SK-N-MC (cell line): ENCODE data around the gene FSTL4.

Experiments
- DNase-seq: peaks from one replicate; pipeline ENCODE4 v3.0.0-alpha.2; 2011; ENCODE audit warnings: low read depth, low spot score
- H3K27ac ChIP-seq: fragments of 200-600 bp; sonication (generic); 2 replicates; pipeline ENCODE4 v1.5.1; 2016; ENCODE audit warnings: mixed run types
- H3K36me3 ChIP-seq: fragments of 200-600 bp; sonication (generic); 2 replicates; pipeline ENCODE4 v1.6.1; 2017; ENCODE audit warnings: antibody characterized with exemption, low read length, mixed read lengths; ENCODE audit not compliant: insufficient read depth
- H3K4me3 ChIP-seq: fragments of 200-600 bp; sonication (generic); 2 replicates; pipeline ENCODE4 v1.5.1; 2016
- H3K9ac ChIP-seq: fragments of 200-600 bp; sonication (generic); 2 replicates; pipeline ENCODE4 v1.8.0; 2017; ENCODE audit warnings: mixed run types, mixed read lengths; ENCODE audit not compliant: insufficient read length
- H3K9me3 ChIP-seq: fragments of 200-600 bp; sonication (generic); 2 replicates; pipeline ENCODE4 v1.6.1; 2017; ENCODE audit warnings: low read depth, mild to moderate bottlenecking, antibody characterized with exemption, low read length, moderate library complexity, mixed read lengths
- EZH2 ChIP-seq: fragments of 200-600 bp; sonication (generic); IDR thresholded peaks from one replicate; pipeline ENCODE4 v1.6.1; 2017; ENCODE audit warnings: antibody characterized with exemption
- FOXP2 ChIP-seq: optimal IDR thresholded peaks from 2 replicates; pipeline ENCODE3; 2011; ENCODE audit warnings: mild to moderate bottlenecking, moderate library complexity; ENCODE audit not compliant: insufficient read depth; ENCODE audit errors: extremely low read length, control extremely low read depth
- POLR2AphosphoS5 ChIP-seq: IDR thresholded peaks from 2 replicates; pipeline ENCODE4 v1.6.1; 2012; ENCODE audit warnings: mild to moderate bottlenecking, low read depth, low read length, borderline replicate concordance

The FSTL4 gene

DNA sequence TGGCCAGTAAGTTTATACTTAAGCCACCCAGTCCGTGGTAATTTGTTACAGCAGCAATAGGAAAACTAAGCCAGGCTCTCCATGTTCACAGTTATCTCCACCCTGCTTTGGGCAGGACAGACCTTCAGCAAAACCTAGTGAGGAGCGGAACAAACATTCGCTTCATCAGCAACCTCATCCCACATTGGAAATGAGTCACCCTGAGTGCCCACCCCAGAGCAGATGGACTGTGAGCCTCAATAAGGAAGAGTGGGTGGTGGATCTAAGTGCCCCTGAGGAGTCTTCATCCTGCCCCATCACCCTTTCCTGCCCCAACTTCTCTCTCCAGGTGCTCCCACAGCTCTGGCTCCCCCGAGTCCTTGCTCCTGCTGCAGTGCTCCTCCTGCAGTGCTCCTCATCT, 78.8 kb downstream of the FSTL4 start:
- DNase-seq = no peak
- H3K27ac ChIP-seq = no peak overlapping the region
- H3K9ac ChIP-seq = no peak overlapping the region
- TF ChIP-seq POLR2AphosphoS5 = no peak
- no peak for TF ChIP-seq EZH2
- TF ChIP-seq FOXP2 = no peak
- H3K4me3 ChIP-seq = no peak overlapping the region
- H3K36me3 ChIP-seq = no peaks in the 10 kb centered on the region
- H3K9me3 ChIP-seq = no peaks in the 10 kb centered on the region

DNA sequence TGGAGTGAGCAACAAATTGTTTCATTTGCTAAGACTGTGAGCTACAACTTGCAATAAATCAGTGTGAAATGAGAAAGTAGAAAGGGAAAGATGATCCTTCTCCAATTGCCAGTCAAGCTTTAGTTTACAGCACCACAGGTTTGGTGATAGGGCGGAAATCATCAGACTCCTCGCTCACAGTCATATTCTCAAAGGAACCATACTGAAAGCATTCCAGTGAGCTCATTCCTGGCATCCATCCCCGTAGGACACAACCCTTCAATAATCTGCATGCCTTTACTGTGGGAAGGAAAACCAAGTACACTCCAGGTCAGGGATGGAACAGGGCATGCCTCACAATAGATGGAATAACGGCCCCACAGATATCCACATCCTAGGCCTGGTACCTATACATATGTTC, 80.7 kb downstream of the FSTL4 start:
- TF ChIP-seq EZH2 (no peak), POLR2AphosphoS5 (no peak), FOXP2 (no peak)
- Histone ChIP-seq H3K4me3 (no peak overlapping the region), H3K9ac (no peak overlapping the region), H3K27ac (no peak overlapping the region), H3K9me3 (no peaks in the 10 kb centered on the region), H3K36me3 (no peaks in the 10 kb centered on the region)
- no peak for DNase-seq

DNA sequence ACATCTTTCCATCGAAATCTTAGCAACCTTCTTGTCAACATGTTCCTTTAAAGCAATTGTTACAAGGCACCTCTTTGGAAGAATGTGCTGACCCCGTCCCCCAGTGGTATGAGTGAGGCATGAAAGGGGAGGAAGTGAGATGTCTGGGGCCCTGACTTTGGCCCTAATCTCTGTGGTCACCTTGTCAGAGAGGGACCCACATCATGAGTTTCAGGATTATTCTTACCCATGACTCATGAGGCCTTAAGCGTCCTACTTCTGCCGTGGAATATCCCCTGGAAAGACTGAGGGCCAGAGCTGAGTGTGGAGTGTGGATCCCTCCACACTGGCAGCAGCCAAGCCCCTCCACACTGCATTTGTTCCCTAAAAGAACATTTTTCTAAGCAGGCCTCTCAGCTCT, 81.2 kb downstream of the FSTL4 start:
- no peak for DNase-seq
- no peak for TF ChIP-seq EZH2
- TF ChIP-seq FOXP2 = no peak
- TF ChIP-seq POLR2AphosphoS5 = no peak
- H3K9me3 ChIP-seq = no peaks in the 10 kb centered on the region

DNA sequence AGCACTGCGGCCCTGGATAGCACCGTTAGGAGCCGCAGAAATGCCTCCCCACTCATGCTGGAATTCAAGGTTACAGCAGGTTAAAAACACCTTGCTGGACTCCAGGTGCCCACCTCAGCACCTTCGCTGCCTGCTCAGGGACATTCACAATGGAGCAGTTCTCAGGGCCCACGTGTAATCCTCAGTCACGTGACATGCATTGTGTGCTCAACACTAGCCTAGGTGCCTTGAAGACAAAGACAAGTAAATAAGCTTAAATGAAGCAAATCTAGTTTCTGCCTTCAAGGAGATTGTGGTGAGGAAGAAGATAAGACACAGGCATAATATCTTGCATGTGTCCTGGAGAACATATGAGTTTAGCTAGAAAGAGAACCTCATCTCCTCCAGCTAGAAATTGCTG, 82.1 kb downstream of the FSTL4 start:
- no peak for DNase-seq
- H3K36me3 ChIP-seq = no peaks in the 10 kb centered on the region
- no peak overlapping the region for H3K4me3 ChIP-seq
- H3K9me3 ChIP-seq = no peaks in the 10 kb centered on the region
- H3K9ac ChIP-seq = no peak overlapping the region
- H3K27ac ChIP-seq = no peak overlapping the region
- TF ChIP-seq POLR2AphosphoS5 (no peak), FOXP2 (no peak), EZH2 (no peak)

More for the DNA sequence above, 81.2 kb downstream of the FSTL4 start:
- Histone ChIP-seq H3K4me3 (no peak overlapping the region), H3K36me3 (no peaks in the 10 kb centered on the region), H3K27ac (no peak overlapping the region), H3K9ac (no peak overlapping the region)

DNA sequence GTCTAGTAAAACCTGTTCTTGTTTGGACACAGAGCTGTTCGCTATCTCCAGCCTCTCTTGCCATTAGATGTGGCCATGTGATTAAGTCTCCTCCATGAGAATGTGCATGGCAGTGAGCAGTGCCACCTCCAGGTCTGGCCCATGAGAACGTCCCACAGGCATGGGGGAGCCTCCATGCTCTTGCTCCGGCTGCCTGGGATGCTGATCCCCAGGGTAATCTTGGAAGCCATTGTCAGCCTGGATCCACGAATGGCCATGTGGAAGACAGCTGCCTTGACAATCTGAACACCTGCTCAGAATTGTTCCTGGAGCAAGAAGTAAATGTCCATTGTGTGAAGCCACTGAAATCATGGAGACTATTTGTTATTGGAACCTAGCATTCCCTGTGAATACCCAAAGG, 83.5 kb downstream of the FSTL4 start:
- DNase-seq = no peak
- Histone ChIP-seq H3K4me3 (no peak overlapping the region), H3K27ac (no peak overlapping the region), H3K9me3 (no peaks in the 10 kb centered on the region), H3K9ac (no peak overlapping the region), H3K36me3 (no peaks in the 10 kb centered on the region)
- no peak for TF ChIP-seq EZH2
- no peak for TF ChIP-seq POLR2AphosphoS5
- no peak for TF ChIP-seq FOXP2

DNA sequence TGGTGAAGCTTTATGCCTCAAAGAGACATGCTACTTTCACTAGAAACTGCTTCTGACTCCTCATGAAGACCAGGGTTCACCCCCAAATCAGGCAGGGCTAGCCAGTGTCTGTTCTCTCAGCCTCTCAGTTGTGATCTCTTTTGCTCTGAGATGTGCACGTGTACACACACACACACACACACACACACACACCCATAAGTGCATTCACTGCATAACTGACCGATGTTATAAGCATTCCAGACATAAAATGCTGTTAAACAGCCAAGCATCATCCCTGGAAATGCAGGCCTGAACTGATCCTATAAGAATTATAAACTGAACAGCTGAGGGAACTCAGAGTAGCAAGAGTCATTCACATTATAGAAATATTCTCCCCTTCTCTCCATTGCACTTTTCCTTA, 85.0 kb downstream of the FSTL4 start:
- no peak for DNase-seq
- no peak overlapping the region for H3K9ac ChIP-seq
- no peaks in the 10 kb centered on the region for H3K36me3 ChIP-seq
- no peak overlapping the region for H3K27ac ChIP-seq
- H3K4me3 ChIP-seq = no peak overlapping the region
- no peaks in the 10 kb centered on the region for H3K9me3 ChIP-seq
- TF ChIP-seq FOXP2 (no peak), POLR2AphosphoS5 (no peak), EZH2 (no peak)

DNA sequence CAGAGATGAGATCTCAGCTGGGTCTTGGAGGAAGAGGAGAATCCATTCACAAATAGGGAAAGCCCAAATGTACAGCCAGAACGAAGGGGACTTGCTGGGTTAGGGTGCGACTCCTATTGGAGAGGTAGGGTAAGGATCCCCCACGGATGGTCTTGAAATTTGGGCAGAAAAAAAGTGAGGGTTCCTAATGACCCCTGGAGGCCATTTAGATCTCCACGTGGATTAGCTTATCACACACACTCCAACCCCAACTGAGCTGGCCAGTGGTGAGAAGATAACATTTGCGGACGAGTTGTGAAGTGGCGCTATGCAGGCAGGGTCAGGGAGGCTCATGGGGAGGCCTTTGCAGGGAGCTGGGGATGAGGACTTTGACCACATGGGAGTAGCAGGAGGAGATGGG, 86.0 kb downstream of the FSTL4 start:
- H3K9ac ChIP-seq = no peak overlapping the region
- no peaks in the 10 kb centered on the region for H3K36me3 ChIP-seq
- no peak overlapping the region for H3K27ac ChIP-seq
- no peaks in the 10 kb centered on the region for H3K9me3 ChIP-seq
- no peak overlapping the region for H3K4me3 ChIP-seq
- no peak for DNase-seq
- TF ChIP-seq EZH2 (no peak), POLR2AphosphoS5 (no peak), FOXP2 (no peak)

DNA sequence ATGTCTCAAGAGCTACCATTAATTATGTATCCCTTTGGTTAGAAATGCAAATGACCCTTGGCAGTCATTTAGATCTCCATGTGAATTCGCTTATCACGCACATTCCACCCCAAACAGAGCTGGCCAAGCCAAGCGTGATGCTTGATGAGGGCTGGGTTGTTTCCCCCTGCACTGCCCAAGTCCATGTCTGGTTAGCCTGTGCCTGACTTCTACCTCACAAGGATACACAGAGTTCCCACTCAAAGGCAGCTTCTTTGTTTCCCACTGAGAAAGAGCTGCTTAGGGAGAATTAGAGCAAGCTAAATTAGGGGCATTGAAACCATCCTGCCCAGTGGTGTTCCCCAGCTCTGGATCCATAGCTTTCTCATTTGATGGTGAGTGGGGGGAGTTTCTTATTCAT, 87.2 kb downstream of the FSTL4 start:
- TF ChIP-seq FOXP2 (no peak), EZH2 (no peak), POLR2AphosphoS5 (no peak)

DNA sequence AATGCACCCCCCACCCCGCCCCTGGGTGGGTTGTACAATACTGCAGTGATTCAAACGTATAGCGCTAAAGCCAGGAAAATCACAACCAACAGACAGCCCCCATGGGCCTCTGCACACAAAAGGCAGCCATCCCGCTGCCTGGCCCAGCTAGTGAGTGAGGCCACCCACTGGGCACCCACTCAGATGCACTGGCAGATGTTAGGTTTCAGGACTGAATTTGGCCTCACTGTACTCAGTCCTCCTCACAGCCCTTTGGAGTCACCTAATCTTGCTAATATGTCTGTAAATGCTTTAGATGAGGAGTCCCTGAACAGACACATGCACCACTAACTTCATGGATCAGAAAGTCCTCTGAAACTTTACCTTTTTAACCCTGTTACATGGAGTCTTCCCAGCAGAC, 87.7 kb downstream of the FSTL4 start:
- H3K27ac ChIP-seq = no peak overlapping the region
- DNase-seq = no peak
- H3K36me3 ChIP-seq = no peaks in the 10 kb centered on the region
- H3K4me3 ChIP-seq = no peak overlapping the region
- H3K9ac ChIP-seq = no peak overlapping the region
- H3K9me3 ChIP-seq = no peaks in the 10 kb centered on the region
- TF ChIP-seq FOXP2 (no peak), EZH2 (no peak), POLR2AphosphoS5 (no peak)

More for the DNA sequence above, 87.2 kb downstream of the FSTL4 start:
- H3K9ac ChIP-seq = no peak overlapping the region
- no peaks in the 10 kb centered on the region for H3K36me3 ChIP-seq
- DNase-seq = no peak
- no peak overlapping the region for H3K27ac ChIP-seq
- H3K4me3 ChIP-seq = no peak overlapping the region
- no peaks in the 10 kb centered on the region for H3K9me3 ChIP-seq
